ENCODE data around the gene CDX2.
A peak's percentile ranks its signal among the peaks of the same experiment; 100 is the strongest.
"Not testable (repeated sequence)": the region's sequence is repeated elsewhere in the genome, so short reads cannot be mapped to it uniquely, and the experiment has no call there.

CDX2 gene

GRCh38 chr13:27964741-27965323 is 4.3 kb downstream of the CDX2 start:
- DNase-seq, result no peak

- not testable (repeated sequence) for DNase-seq
Measured at GRCh38 chr13:27964206-27964605, 4.9 kb downstream of the CDX2 start.

- no peak for DNase-seq
Measured at GRCh38 chr13:27963491-27963890, 5.6 kb downstream of the CDX2 start.

- DNase-seq, result no peak
Measured at GRCh38 chr13:27962982-27963381, 6.1 kb downstream of the CDX2 start.

GRCh38 chr13:27962128-27962841 is 6.8 kb downstream of the CDX2 start:
- DNase-seq, result no peak

- DNase-seq, result no peak
Measured at GRCh38 chr13:27961227-27962085, 7.7 kb downstream of the CDX2 start.

- DNase-seq, result no peak
Measured at GRCh38 chr13:27960362-27961226, 8.5 kb downstream of the CDX2 start.

- DNase-seq, result no peak
Measured at GRCh38 chr13:27959976-27960361, 9.1 kb downstream of the CDX2 start.

- DNase-seq, result no peak
Measured at GRCh38 chr13:27956576-27957300, 12.4 kb downstream of the CDX2 start.

GRCh38 chr13:27955014-27955591 is 14.0 kb downstream of the CDX2 start:
- DNase-seq, result no peak

- no peak for DNase-seq
Measured at GRCh38 chr13:27954406-27954851, 14.7 kb downstream of the CDX2 start.

- DNase-seq, result peak; percentile 42 to 43
Measured at GRCh38 chr13:27953676-27954405, 15.3 kb downstream of the CDX2 start.

- DNase-seq, result no peak
Measured at GRCh38 chr13:27952876-27953675, 16.0 kb downstream of the CDX2 start.

- no peak for DNase-seq
Measured at GRCh38 chr13:27942972-27943371, 26.1 kb downstream of the CDX2 start.

GRCh38 chr13:27933580-27934328 is 35.4 kb downstream of the CDX2 start:
- DNase-seq, result no peak

GRCh38 chr13:27933118-27933517 is 36.0 kb downstream of the CDX2 start:
- no peak for DNase-seq

GRCh38 chr13:27929868-27930267 is 39.2 kb downstream of the CDX2 start:
- DNase-seq, result no peak

- DNase-seq, result no peak
Measured at GRCh38 chr13:27928805-27929753, 40.0 kb downstream of the CDX2 start.
